Hepatocyte (in vitro differentiated cells): ENCODE measurements around the gene PXDN. TPM values are rescaled to one million over a fixed set of nuclear protein-coding genes. Genes with fewer than 3 reads are reported as not detected.

ENCODE experiments used
- DNase-seq: peaks from one replicate; pipeline ENCODE4 v3.0.0-alpha.2; 2016; ENCODE audit warnings: low spot score
- H2AFZ ChIP-seq: fragments of 200-600 bp; sonication (generic); 2 replicates; pipeline ENCODE4 v1.6.0; 2016; ENCODE audit warnings: antibody characterized with exemption, mild to moderate bottlenecking
- H3K27ac ChIP-seq: fragments of 200-600 bp; sonication (generic); 2 replicates; pipeline ENCODE4 v1.5.1; 2016; ENCODE audit warnings: mild to moderate bottlenecking
- H3K27me3 ChIP-seq: fragments of 200-600 bp; sonication (generic); 2 replicates; pipeline ENCODE4 v1.6.1; 2016
- H3K36me3 ChIP-seq: fragments of 200-600 bp; sonication (generic); replicated peaks from 2 replicates; pipeline ENCODE4 v1.5.1; 2016; ENCODE audit warnings: low read depth; ENCODE audit not compliant: insufficient read depth
- H3K4me1 ChIP-seq: fragments of 200-600 bp; sonication (generic); 2 replicates; pipeline ENCODE4 v1.5.1; 2016; ENCODE audit warnings: mild to moderate bottlenecking, moderate library complexity; ENCODE audit not compliant: insufficient read depth
- H3K4me2 ChIP-seq: fragments of 200-600 bp; sonication (generic); 2 replicates; pipeline ENCODE4 v1.6.0; 2016
- H3K4me3 ChIP-seq: fragments of 200-600 bp; sonication (generic); 2 replicates; pipeline ENCODE4 v1.5.1; 2016; ENCODE audit warnings: mild to moderate bottlenecking
- H3K79me2 ChIP-seq: fragments of 200-600 bp; sonication (generic); 2 replicates; pipeline ENCODE4 v1.6.0; 2017; ENCODE audit warnings: mild to moderate bottlenecking
- H3K9me2 ChIP-seq: fragments of 200-600 bp; sonication (generic); replicated peaks from 2 replicates; pipeline ENCODE4 v1.6.0; 2017; ENCODE audit warnings: mild to moderate bottlenecking; ENCODE audit not compliant: insufficient read depth
- H3K9me3 ChIP-seq: fragments of 200-600 bp; sonication (generic); 2 replicates; pipeline ENCODE4 v1.5.1; 2016; ENCODE audit warnings: low read depth, mild to moderate bottlenecking
- H4K20me1 ChIP-seq: fragments of 200-600 bp; sonication (generic); 2 replicates; pipeline ENCODE4 v1.6.0; 2016; ENCODE audit warnings: mild to moderate bottlenecking; ENCODE audit not compliant: insufficient read depth, poor library complexity, severe bottlenecking
- EZH2 ChIP-seq: fragments of 200-600 bp; sonication (generic); IDR thresholded peaks from 2 replicates; pipeline ENCODE4 v1.6.1; 2016; ENCODE audit warnings: antibody characterized with exemption, mild to moderate bottlenecking, borderline replicate concordance
- EZH2phosphoT487 ChIP-seq: fragments of 200-600 bp; sonication (generic); IDR thresholded peaks from one replicate; pipeline ENCODE4 v1.6.1; 2018; ENCODE audit warnings: antibody characterized with exemption, mild to moderate bottlenecking, low read depth, moderate library complexity; ENCODE audit not compliant: unreplicated experiment, severe bottlenecking
- WGBS: methylation state at CpG from one replicate; pipeline ENCODE4 v1.1.6; 2016; ENCODE audit warnings: low lambda C conversion rate; ENCODE audit errors: missing lambda C conversion rate; 5-methylcytosine and 5-hydroxymethylcytosine counted together
- polyA plus RNA-seq: library from polyadenylated mRNA; unstranded; fragments of >200 nt; fragmentation: Nextera tagmentation; extraction: Ambion mirVana; gene quantifications from 2 replicates; pipeline ENCODE4 v1.2.1, GENCODE V29; 2016
- total RNA-seq: library from RNA; depleted of rRNA; stranded (reverse); fragments of >200 nt; gene quantifications from 2 replicates; pipeline ENCODE4 v1.2.3, GENCODE V29; 2014
- TF ChIP-seq, protein P1 (sequence below): fragments of 200-600 bp; sonication (generic); IDR thresholded peaks from 2 replicates; pipeline ENCODE4 v1.5.1; 2016; ENCODE audit warnings: antibody characterized with exemption, mild to moderate bottlenecking; ENCODE audit not compliant: poor library complexity

Gene PXDN
- total and polyA plus RNA-seq, 2 experiments from 2014 or later: 107 to 118 TPM

DNA sequence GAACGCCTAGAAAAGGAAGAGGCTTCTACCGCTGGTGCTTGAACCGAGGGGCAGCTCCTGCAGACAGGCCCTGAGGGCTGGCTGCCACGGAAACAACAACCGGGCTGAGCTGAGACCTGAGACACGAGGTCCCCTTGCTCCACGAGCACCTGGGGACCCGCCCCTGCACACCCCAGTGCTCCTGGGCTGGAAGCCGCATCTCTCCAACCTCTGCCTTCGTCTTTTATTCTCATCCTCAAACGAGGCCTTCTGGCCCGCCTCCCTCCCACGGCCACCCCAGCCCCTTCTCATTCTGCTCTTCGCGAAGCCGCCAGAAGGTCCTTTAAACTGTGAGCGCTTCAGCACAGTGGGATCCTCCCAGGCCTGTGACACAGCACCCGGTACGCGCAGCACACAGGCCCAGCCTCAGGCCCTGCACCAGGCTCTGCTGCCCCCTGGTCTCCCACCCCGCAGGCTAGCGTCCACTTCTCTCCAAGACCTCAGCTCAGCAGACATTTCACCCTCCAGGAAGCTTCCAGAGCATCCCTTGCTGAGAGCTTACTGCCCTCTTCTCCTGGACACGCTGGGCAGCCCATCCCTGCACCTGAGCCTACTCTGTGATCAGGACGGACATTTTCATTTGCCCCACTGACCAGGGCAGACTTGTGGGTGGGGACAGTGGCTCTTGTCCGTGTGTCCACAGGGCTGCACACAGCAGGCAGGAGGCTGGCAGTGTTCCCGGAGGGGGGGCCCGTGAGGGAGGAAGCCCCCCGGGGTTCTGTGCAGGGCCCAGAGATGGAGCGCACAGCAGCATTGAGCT lies 149.7 kb downstream of the PXDN start:
- no peak for TF ChIP-seq EZH2phosphoT487
- TF ChIP-seq, protein P1, sequence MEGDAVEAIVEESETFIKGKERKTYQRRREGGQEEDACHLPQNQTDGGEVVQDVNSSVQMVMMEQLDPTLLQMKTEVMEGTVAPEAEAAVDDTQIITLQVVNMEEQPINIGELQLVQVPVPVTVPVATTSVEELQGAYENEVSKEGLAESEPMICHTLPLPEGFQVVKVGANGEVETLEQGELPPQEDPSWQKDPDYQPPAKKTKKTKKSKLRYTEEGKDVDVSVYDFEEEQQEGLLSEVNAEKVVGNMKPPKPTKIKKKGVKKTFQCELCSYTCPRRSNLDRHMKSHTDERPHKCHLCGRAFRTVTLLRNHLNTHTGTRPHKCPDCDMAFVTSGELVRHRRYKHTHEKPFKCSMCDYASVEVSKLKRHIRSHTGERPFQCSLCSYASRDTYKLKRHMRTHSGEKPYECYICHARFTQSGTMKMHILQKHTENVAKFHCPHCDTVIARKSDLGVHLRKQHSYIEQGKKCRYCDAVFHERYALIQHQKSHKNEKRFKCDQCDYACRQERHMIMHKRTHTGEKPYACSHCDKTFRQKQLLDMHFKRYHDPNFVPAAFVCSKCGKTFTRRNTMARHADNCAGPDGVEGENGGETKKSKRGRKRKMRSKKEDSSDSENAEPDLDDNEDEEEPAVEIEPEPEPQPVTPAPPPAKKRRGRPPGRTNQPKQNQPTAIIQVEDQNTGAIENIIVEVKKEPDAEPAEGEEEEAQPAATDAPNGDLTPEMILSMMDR: no peak
- no peak for TF ChIP-seq EZH2
- Histone ChIP-seq H3K79me2 (no peaks in the 10 kb centered on the region), H3K4me1 (peaks cover 18% of the 10 kb centered on the region), H3K27ac (peak overlapping the region; percentile 55), H3K4me3 (no peak overlapping the region), H3K36me3 (no peaks in the 10 kb centered on the region), H2AFZ (no peak overlapping the region), H3K9me3 (no peaks in the 10 kb centered on the region), H3K27me3 (no peaks in the 10 kb centered on the region), H4K20me1 (no peaks in the 10 kb centered on the region), H3K9me2 (no peaks in the 10 kb centered on the region), H3K4me2 (no peak overlapping the region)
- 78% methylated on average over 21 of the region's 29 CpGs for WGBS
- no peak for DNase-seq

DNA sequence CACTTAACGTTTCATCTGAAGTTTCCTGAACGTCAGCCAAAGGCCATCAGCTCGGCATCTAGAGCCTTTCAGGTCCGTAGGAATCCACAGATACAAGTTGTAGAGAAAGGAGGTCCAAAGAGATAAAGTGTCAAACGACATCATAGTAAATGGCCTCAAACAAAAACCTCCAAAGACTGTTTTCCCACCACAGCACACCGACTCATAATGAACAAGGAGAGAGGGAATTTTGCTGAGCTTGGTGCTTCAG lies 150.3 kb downstream of the PXDN start:
- Histone ChIP-seq H2AFZ (no peak overlapping the region), H3K9me2 (no peaks in the 10 kb centered on the region), H3K4me1 (peaks cover 18% of the 10 kb centered on the region), H3K36me3 (no peaks in the 10 kb centered on the region), H3K79me2 (no peaks in the 10 kb centered on the region), H3K9me3 (no peaks in the 10 kb centered on the region), H3K4me2 (no peak overlapping the region), H3K27ac (peak overlapping the region; percentile 55), H3K4me3 (no peak overlapping the region), H4K20me1 (no peaks in the 10 kb centered on the region), H3K27me3 (no peaks in the 10 kb centered on the region)
- TF ChIP-seq EZH2phosphoT487: no peak
- TF ChIP-seq EZH2: no peak
- TF ChIP-seq, protein P1: no peak
- no peak for DNase-seq
- 45% methylated on average over 6 of the region's 6 CpGs for WGBS

- TF ChIP-seq EZH2: no peak
- TF ChIP-seq, protein P1: no peak
- TF ChIP-seq EZH2phosphoT487: no peak
- H3K27ac ChIP-seq: peak overlapping the region; percentile 55
- peak; percentile 44 for DNase-seq
These were observed 150.8 kb downstream of the PXDN start for GRCh38 chr2:1593371-1594122.

More at GRCh38 chr2:1593371-1594122, 150.8 kb downstream of the PXDN start:
- peaks cover 18% of the 10 kb centered on the region for H3K4me1 ChIP-seq
- no peaks in the 10 kb centered on the region for H3K27me3 ChIP-seq
- no peaks in the 10 kb centered on the region for H4K20me1 ChIP-seq
- no peaks in the 10 kb centered on the region for H3K36me3 ChIP-seq
- H3K4me3 ChIP-seq: no peak overlapping the region
- H3K79me2 ChIP-seq: no peaks in the 10 kb centered on the region
- no peak overlapping the region for H3K4me2 ChIP-seq
- H3K9me2 ChIP-seq: no peaks in the 10 kb centered on the region
- H2AFZ ChIP-seq: no peak overlapping the region
- WGBS: 55% methylated on average over 15 of the region's 15 CpGs
- H3K9me3 ChIP-seq: no peaks in the 10 kb centered on the region
